Measurements from ENCODE around the gene RGS16.

Gene RGS16

GRCh38 chr1:182629080-182629479 is 24.9 kb upstream of the RGS16 start:
- Histone ChIP-seq H3K36me3 (no peaks in the 10 kb centered on the region), H3K4me1 (ENCODE audit: control insufficient read depth in 1 of 2, insufficient read depth in 1 of 2, low read depth in 1 of 2, low read length in 1 of 2) (no peaks in the 10 kb centered on the region), H3K9me3 (no peaks in the 10 kb centered on the region), H3K27me3 (peaks cover 30% of the 10 kb centered on the region), H3K27ac (no peak overlapping the region), H3K4me3 (ENCODE audit: low read depth in 1 of 2, low read length in 1 of 2) (no peak overlapping the region)
- TF ChIP-seq CTCF (IDR thresholded peaks at IDR 0.05), result no peak

GRCh38 chr1:182628657-182629056 is 24.5 kb upstream of the RGS16 start:
- H3K27me3 ChIP-seq, result peaks cover 30% of the 10 kb centered on the region
- H3K4me1 ChIP-seq (ENCODE audit: control insufficient read depth in 1 of 2, insufficient read depth in 1 of 2, low read depth in 1 of 2, low read length in 1 of 2), result no peaks in the 10 kb centered on the region
- no peak overlapping the region for H3K4me3 ChIP-seq (ENCODE audit: low read depth in 1 of 2, low read length in 1 of 2)
- no peak overlapping the region for H3K27ac ChIP-seq
- H3K9me3 ChIP-seq, result no peaks in the 10 kb centered on the region
- no peak for TF ChIP-seq CTCF (IDR thresholded peaks at IDR 0.05)
- H3K36me3 ChIP-seq, result no peaks in the 10 kb centered on the region

- H3K9me3 ChIP-seq, result no peaks in the 10 kb centered on the region
- TF ChIP-seq CTCF (IDR thresholded peaks at IDR 0.05), result no peak
- no peak overlapping the region for H3K27ac ChIP-seq
- peaks cover 30% of the 10 kb centered on the region for H3K27me3 ChIP-seq
- H3K4me1 ChIP-seq (ENCODE audit: control insufficient read depth in 1 of 2, insufficient read depth in 1 of 2, low read depth in 1 of 2, low read length in 1 of 2), result no peaks in the 10 kb centered on the region
- no peak overlapping the region for H3K4me3 ChIP-seq (ENCODE audit: low read depth in 1 of 2, low read length in 1 of 2)
- no peaks in the 10 kb centered on the region for H3K36me3 ChIP-seq
These were observed 23.4 kb upstream of the RGS16 start for GRCh38 chr1:182627622-182628021.

- no peaks in the 10 kb centered on the region for H3K4me1 ChIP-seq (ENCODE audit: control insufficient read depth in 1 of 2, insufficient read depth in 1 of 2, low read depth in 1 of 2, low read length in 1 of 2)
- no peak for TF ChIP-seq CTCF (IDR thresholded peaks at IDR 0.05)
- H3K27me3 ChIP-seq, result peaks cover 27% of the 10 kb centered on the region
- no peaks in the 10 kb centered on the region for H3K36me3 ChIP-seq
- H3K9me3 ChIP-seq, result no peaks in the 10 kb centered on the region
- no peak overlapping the region for H3K27ac ChIP-seq
- no peak overlapping the region for H3K4me3 ChIP-seq (ENCODE audit: low read depth in 1 of 2, low read length in 1 of 2)
These were observed 22.3 kb upstream of the RGS16 start for GRCh38 chr1:182626527-182626926.

GRCh38 chr1:182625719-182626504 is 21.7 kb upstream of the RGS16 start:
- Histone ChIP-seq H3K4me3 (ENCODE audit: low read depth in 1 of 2, low read length in 1 of 2) (no peak overlapping the region), H3K27me3 (peaks cover 23% of the 10 kb centered on the region), H3K27ac (no peak overlapping the region), H3K36me3 (no peaks in the 10 kb centered on the region), H3K9me3 (no peaks in the 10 kb centered on the region), H3K4me1 (ENCODE audit: control insufficient read depth in 1 of 2, insufficient read depth in 1 of 2, low read depth in 1 of 2, low read length in 1 of 2) (no peaks in the 10 kb centered on the region)
- no peak for TF ChIP-seq CTCF (IDR thresholded peaks at IDR 0.05)

Measured in neutrophil (primary cell).